Measurements from ENCODE around the gene COQ10B. TPM values are rescaled to one million over a fixed set of nuclear protein-coding genes. Genes with fewer than 3 reads are reported as not detected.

COQ10B gene
- total RNA-seq, 3 donors from 2014 or later, result 28.1 to 32.4 (median 31.7) TPM

DNA sequence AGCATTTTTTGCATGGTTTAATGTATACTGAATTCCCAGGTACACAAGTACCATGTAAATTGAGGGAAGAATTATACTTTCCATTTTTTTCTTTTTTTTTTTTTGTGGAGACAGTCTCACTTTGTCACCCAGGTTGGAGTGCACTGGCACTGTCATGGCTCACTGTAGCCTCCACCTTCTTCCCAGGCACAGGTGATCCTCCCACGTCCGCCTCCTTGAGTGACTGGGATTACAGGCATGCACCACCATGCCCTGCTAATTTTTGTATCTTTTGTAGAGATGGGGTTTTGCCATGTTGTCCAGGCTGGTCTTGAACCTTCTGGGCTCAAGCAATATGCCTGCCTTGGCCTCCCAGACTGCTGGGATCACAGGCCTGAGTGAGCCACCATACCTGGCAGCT lies 50.6 kb downstream of the COQ10B start:
- TF ChIP-seq, protein P1, sequence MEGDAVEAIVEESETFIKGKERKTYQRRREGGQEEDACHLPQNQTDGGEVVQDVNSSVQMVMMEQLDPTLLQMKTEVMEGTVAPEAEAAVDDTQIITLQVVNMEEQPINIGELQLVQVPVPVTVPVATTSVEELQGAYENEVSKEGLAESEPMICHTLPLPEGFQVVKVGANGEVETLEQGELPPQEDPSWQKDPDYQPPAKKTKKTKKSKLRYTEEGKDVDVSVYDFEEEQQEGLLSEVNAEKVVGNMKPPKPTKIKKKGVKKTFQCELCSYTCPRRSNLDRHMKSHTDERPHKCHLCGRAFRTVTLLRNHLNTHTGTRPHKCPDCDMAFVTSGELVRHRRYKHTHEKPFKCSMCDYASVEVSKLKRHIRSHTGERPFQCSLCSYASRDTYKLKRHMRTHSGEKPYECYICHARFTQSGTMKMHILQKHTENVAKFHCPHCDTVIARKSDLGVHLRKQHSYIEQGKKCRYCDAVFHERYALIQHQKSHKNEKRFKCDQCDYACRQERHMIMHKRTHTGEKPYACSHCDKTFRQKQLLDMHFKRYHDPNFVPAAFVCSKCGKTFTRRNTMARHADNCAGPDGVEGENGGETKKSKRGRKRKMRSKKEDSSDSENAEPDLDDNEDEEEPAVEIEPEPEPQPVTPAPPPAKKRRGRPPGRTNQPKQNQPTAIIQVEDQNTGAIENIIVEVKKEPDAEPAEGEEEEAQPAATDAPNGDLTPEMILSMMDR (IDR thresholded peaks at IDR 0.05), result no peak
- intact Hi-C loops (cut with DNase I, micrococcal nuclease), result no loop called here
- Histone ChIP-seq H3K4me1 (ENCODE audit: low read depth) (peaks cover 19% of the 10 kb centered on the region), H3K36me3 (ENCODE audit: low read depth) (no peaks in the 10 kb centered on the region), H3K4me3 (no peak overlapping the region), H3K9me3 (no peaks in the 10 kb centered on the region)
- ATAC-seq, result no peak
- DNase-seq, result no peak

- H3K36me3 ChIP-seq (ENCODE audit: low read depth), result no peaks in the 10 kb centered on the region
- TF ChIP-seq, protein P1 (IDR thresholded peaks at IDR 0.05), result no peak
- no peaks in the 10 kb centered on the region for H3K9me3 ChIP-seq
- H3K4me1 ChIP-seq (ENCODE audit: low read depth), result peaks cover 19% of the 10 kb centered on the region
- intact Hi-C loops (cut with DNase I, micrococcal nuclease), result no loop called here
- DNase-seq (no peak), ATAC-seq (no peak)
- H3K4me3 ChIP-seq, result no peak overlapping the region
Measured at GRCh38 chr2:197504512-197504911, 51.2 kb downstream of the COQ10B start.

GRCh38 chr2:197506658-197507057 lies 53.3 kb downstream of the COQ10B start:
- DNase-seq, result no peak
- H3K4me3 ChIP-seq, result no peak overlapping the region
- TF ChIP-seq, protein P1 (IDR thresholded peaks at IDR 0.05), result no peak
- peaks cover 13% of the 10 kb centered on the region for H3K4me1 ChIP-seq (ENCODE audit: low read depth)
- no peaks in the 10 kb centered on the region for H3K36me3 ChIP-seq (ENCODE audit: low read depth)
- intact Hi-C loops (cut with DNase I, micrococcal nuclease), result no loop called here
- H3K9me3 ChIP-seq, result no peaks in the 10 kb centered on the region
- no peak for ATAC-seq

GRCh38 chr2:197513915-197514314 lies 60.6 kb downstream of the COQ10B start:
- intact Hi-C loops (cut with DNase I, micrococcal nuclease), result no loop called here
- DNase-seq (no peak), ATAC-seq (no peak)
- no peaks in the 10 kb centered on the region for H3K36me3 ChIP-seq (ENCODE audit: low read depth)
- H3K4me1 ChIP-seq (ENCODE audit: low read depth), result peaks cover 14% of the 10 kb centered on the region
- H3K9me3 ChIP-seq, result no peaks in the 10 kb centered on the region
- TF ChIP-seq, protein P1 (IDR thresholded peaks at IDR 0.05), result no peak
- H3K4me3 ChIP-seq, result no peak overlapping the region

- H3K9me3 ChIP-seq, result no peaks in the 10 kb centered on the region
- H3K4me3 ChIP-seq, result no peak overlapping the region
- DNase-seq (no peak), ATAC-seq (no peak)
- peaks cover 14% of the 10 kb centered on the region for H3K4me1 ChIP-seq (ENCODE audit: low read depth)
- TF ChIP-seq, protein P1 (IDR thresholded peaks at IDR 0.05), result no peak
- no peaks in the 10 kb centered on the region for H3K36me3 ChIP-seq (ENCODE audit: low read depth)
- intact Hi-C loops (cut with DNase I, micrococcal nuclease), result no loop called here
Measured at GRCh38 chr2:197514754-197515153, 61.4 kb downstream of the COQ10B start.

GRCh38 chr2:197515315-197515738 lies 62.0 kb downstream of the COQ10B start:
- H3K36me3 ChIP-seq (ENCODE audit: low read depth), result no peaks in the 10 kb centered on the region
- intact Hi-C loops (cut with DNase I, micrococcal nuclease), result no loop called here
- peak; percentile 1 for ATAC-seq
- peak overlapping the region; percentile 76 for H3K4me3 ChIP-seq
- TF ChIP-seq, protein P1 (IDR thresholded peaks at IDR 0.05), result no peak
- DNase-seq, result peak in 1 of 3 donors; percentile 54
- H3K4me1 ChIP-seq (ENCODE audit: low read depth), result peaks cover 14% of the 10 kb centered on the region
- H3K9me3 ChIP-seq, result no peaks in the 10 kb centered on the region
